Neuronal stem cell (in vitro differentiated cells): ENCODE measurements around the gene SLC37A1.

Experiments used
- DNase-seq: peaks from one replicate; pipeline ENCODE4 v3.0.0-alpha.2; 2013; ENCODE audit warnings: low spot score
- H2AFZ ChIP-seq: one replicate; pipeline ENCODE4 v1.6.1; 2013; ENCODE audit warnings: mild to moderate bottlenecking, low read length, inconsistent platforms
- H2AK5ac ChIP-seq: 2 replicates; pipeline ENCODE4 v1.6.1; 2013; ENCODE audit warnings: low read depth, mild to moderate bottlenecking, inconsistent platforms, low read length, moderate library complexity, mixed read lengths
- H2BK120ac ChIP-seq: 2 replicates; pipeline ENCODE4 v1.6.1; 2013; ENCODE audit warnings: low read depth, mild to moderate bottlenecking, inconsistent platforms, low read length, moderate library complexity, mixed read lengths
- H2BK12ac ChIP-seq: one replicate; pipeline ENCODE4 v1.6.1; 2013; ENCODE audit warnings: low read length, inconsistent platforms
- H2BK15ac ChIP-seq: 2 replicates; pipeline ENCODE4 v1.6.1; 2013; ENCODE audit warnings: mild to moderate bottlenecking, low read length, inconsistent platforms, mixed read lengths
- H2BK5ac ChIP-seq: one replicate; pipeline ENCODE4 v1.6.1; 2013; ENCODE audit warnings: inconsistent platforms, mild to moderate bottlenecking, low read length, moderate library complexity
- H3K14ac ChIP-seq: one replicate; pipeline ENCODE4 v1.6.1; 2013; ENCODE audit warnings: low read length, inconsistent platforms
- H3K18ac ChIP-seq: 2 replicates; pipeline ENCODE4 v1.6.1; 2013; ENCODE audit warnings: low read length, inconsistent platforms
- H3K23ac ChIP-seq: 2 replicates; pipeline ENCODE4 v1.6.1; 2013; ENCODE audit warnings: low read depth, mild to moderate bottlenecking, mixed read lengths, low read length, inconsistent platforms; ENCODE audit not compliant: poor library complexity
- H3K27ac ChIP-seq: replicated peaks from 3 replicates; pipeline ENCODE4 v1.5.1; 2013; ENCODE audit warnings: low read length, inconsistent platforms
- H3K27me3 ChIP-seq, 3 experiments: 2 replicates each; pipeline ENCODE4 v1.6.1; 2013; ENCODE audit warnings: low read length in 3 of 3, mild to moderate bottlenecking in 2 of 3, inconsistent platforms in 1 of 3, low read depth in 1 of 3, mixed read lengths in 1 of 3, moderate library complexity in 1 of 3; ENCODE audit not compliant: control insufficient read depth in 3 of 3, insufficient read depth in 3 of 3
- H3K36me3 ChIP-seq, 2 donors: replicated peaks in 1 of 2; 2 replicates each; pipeline ENCODE4 v1.6.1; 2013; ENCODE audit warnings: low read length in 2 of 2; ENCODE audit not compliant: control insufficient read depth in 2 of 2, insufficient read depth in 2 of 2
- H3K4ac ChIP-seq: 2 replicates; pipeline ENCODE4 v1.6.1; 2013; ENCODE audit warnings: inconsistent platforms, mild to moderate bottlenecking, low read length, moderate library complexity
- H3K4me1 ChIP-seq, 2 donors: 1 replicate in 1 of 2; 2 replicates in 1 of 2; pipeline ENCODE4 v1.6.1; 2013; ENCODE audit warnings: low read length in 2 of 2, low read depth in 1 of 2; ENCODE audit not compliant: control insufficient read depth in 2 of 2, insufficient read depth in 1 of 2
- H3K4me2 ChIP-seq: one replicate; pipeline ENCODE4 v1.6.1; 2013; ENCODE audit warnings: mild to moderate bottlenecking, low read length, inconsistent platforms; ENCODE audit not compliant: insufficient read depth, poor library complexity, severe bottlenecking
- H3K4me3 ChIP-seq, 2 donors: 2 replicates each; pipeline ENCODE4 v1.5.1; 2013; ENCODE audit warnings: low read length in 2 of 2, mild to moderate bottlenecking in 2 of 2, inconsistent platforms in 1 of 2, moderate library complexity in 1 of 2
- H3K79me1 ChIP-seq: one replicate; pipeline ENCODE4 v1.6.1; 2013; ENCODE audit warnings: low read depth, mild to moderate bottlenecking, inconsistent platforms, low read length, moderate library complexity
- H3K9ac ChIP-seq: one replicate; pipeline ENCODE4 v1.6.1; 2013; ENCODE audit warnings: mild to moderate bottlenecking, low read depth, low read length, inconsistent platforms; ENCODE audit not compliant: poor library complexity
- H3K9me3 ChIP-seq, 2 donors: replicated peaks in 1 of 2; 2 replicates each; pipeline versions ENCODE3 to v1.6.1; 2013; ENCODE audit warnings: low read length in 2 of 2, mild to moderate bottlenecking in 2 of 2, inconsistent platforms in 1 of 2, low read depth in 1 of 2, mixed read lengths in 1 of 2, moderate library complexity in 1 of 2; ENCODE audit not compliant: control insufficient read depth in 2 of 2, insufficient read depth in 1 of 2
- H4K8ac ChIP-seq: one replicate; pipeline ENCODE4 v1.6.1; 2013; ENCODE audit warnings: low read depth, mild to moderate bottlenecking, inconsistent platforms, low read length, moderate library complexity
- H4K91ac ChIP-seq: one replicate; pipeline ENCODE4 v1.6.1; 2013; ENCODE audit warnings: low read length, low read depth, mild to moderate bottlenecking, inconsistent platforms; ENCODE audit not compliant: poor library complexity
- WGBS, 2 donors: extraction: QIAGEN DNeasy Blood & Tissue Kit; methylation state at CpG; one replicate each; pipeline ENCODE4 v1.1.7; 2013; ENCODE audit warnings: missing lambda C conversion rate in 2 of 2, mixed read lengths in 1 of 2; ENCODE audit not compliant: insufficient read length in 2 of 2, insufficient replicate concordance in 1 of 2; ENCODE audit errors: extremely low coverage in 2 of 2; 5-methylcytosine and 5-hydroxymethylcytosine counted together

SLC37A1 gene

DNA sequence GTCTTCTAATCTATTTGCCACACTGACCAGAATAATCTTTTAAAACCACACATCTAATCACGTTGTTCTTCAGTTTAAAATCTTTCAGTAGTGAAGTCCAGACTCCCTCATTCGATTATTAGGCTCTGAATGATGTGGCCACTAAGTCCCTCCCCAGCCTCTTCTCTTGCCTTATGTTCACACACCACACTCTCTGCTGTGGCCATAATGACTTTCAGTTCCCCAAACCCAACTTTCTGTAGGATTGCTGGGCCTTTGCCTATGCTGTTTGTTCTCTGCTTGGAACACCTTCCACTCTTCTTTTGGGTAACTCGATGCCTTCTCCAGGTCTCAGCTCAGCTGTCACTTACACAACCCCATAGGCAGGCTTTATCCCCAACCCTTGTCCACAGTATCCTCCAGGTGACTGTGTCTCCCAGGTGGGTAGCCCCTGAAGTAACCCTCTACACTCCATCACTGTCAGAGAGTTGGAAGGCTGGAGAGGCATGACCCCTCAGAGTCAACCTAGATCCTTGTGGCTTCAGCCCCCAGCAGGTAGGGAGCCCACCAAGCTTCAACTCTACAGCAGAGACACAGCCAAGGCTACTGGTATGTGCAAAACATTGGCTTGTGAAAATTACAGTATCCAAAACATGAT, 8.4 kb upstream of the SLC37A1 start:
- H2AFZ ChIP-seq = no peak overlapping the region
- no peak overlapping the region for H4K91ac ChIP-seq
- H2BK12ac ChIP-seq = no peak overlapping the region
- H4K8ac ChIP-seq = no peak overlapping the region
- no peak overlapping the region for H3K9ac ChIP-seq
- H2BK5ac ChIP-seq = no peak overlapping the region
- H3K27me3 ChIP-seq = peaks cover 0 to 13% (median 0%) of the 10 kb centered on the region in 3 experiments
- H3K23ac ChIP-seq = no peak overlapping the region
- WGBS, 2 donors = no CpG with 5 or more reads among the region's 3 CpGs
- no peak overlapping the region for H3K18ac ChIP-seq
- no peak overlapping the region for H2BK120ac ChIP-seq
- H3K4me1 ChIP-seq = no peaks in the 10 kb centered on the region
- H3K14ac ChIP-seq = no peak overlapping the region
- peak overlapping the region in 1 of 2 donors; percentile 39 for H3K4me3 ChIP-seq
- H3K79me1 ChIP-seq = no peaks in the 10 kb centered on the region
- H3K4me2 ChIP-seq = no peak overlapping the region
- DNase-seq = no peak
- H2BK15ac ChIP-seq = no peak overlapping the region
- H2AK5ac ChIP-seq = no peak overlapping the region
- no peaks in the 10 kb centered on the region for H3K9me3 ChIP-seq
- no peaks in the 10 kb centered on the region for H3K36me3 ChIP-seq
- no peak overlapping the region for H3K27ac ChIP-seq
- no peak overlapping the region for H3K4ac ChIP-seq

GRCh38 chr21:42507418-42507817, 6.2 kb upstream of the SLC37A1 start:
- WGBS, 2 donors = no CpG with 5 or more reads among the region's 4 CpGs
- DNase-seq = no peak
- H3K23ac ChIP-seq = no peak overlapping the region
- H2BK120ac ChIP-seq = no peak overlapping the region
- no peak overlapping the region for H3K27ac ChIP-seq
- no peak overlapping the region for H3K4ac ChIP-seq
- H3K9me3 ChIP-seq = no peaks in the 10 kb centered on the region
- no peak overlapping the region for H2BK12ac ChIP-seq
- no peak overlapping the region for H2AFZ ChIP-seq
- H2BK15ac ChIP-seq = no peak overlapping the region
- no peaks in the 10 kb centered on the region for H3K79me1 ChIP-seq
- no peak overlapping the region for H4K8ac ChIP-seq
- H2BK5ac ChIP-seq = no peak overlapping the region
- H3K18ac ChIP-seq = no peak overlapping the region
- no peak overlapping the region for H3K4me2 ChIP-seq
- H3K27me3 ChIP-seq = peaks cover 0 to 30% (median 3%) of the 10 kb centered on the region in 3 experiments
- no peaks in the 10 kb centered on the region for H3K36me3 ChIP-seq
- peaks cover 0 to 2% of the 10 kb centered on the region in 2 donors for H3K4me1 ChIP-seq
- no peak overlapping the region for H3K9ac ChIP-seq
- no peak overlapping the region for H3K4me3 ChIP-seq
- H2AK5ac ChIP-seq = no peak overlapping the region
- no peak overlapping the region for H3K14ac ChIP-seq
- H4K91ac ChIP-seq = no peak overlapping the region

GRCh38 chr21:42508371-42508770, 5.3 kb upstream of the SLC37A1 start:
- H3K27me3 ChIP-seq = peaks cover 0 to 39% (median 6%) of the 10 kb centered on the region in 3 experiments
- H3K23ac ChIP-seq = no peak overlapping the region
- no peak for DNase-seq
- no peak overlapping the region for H3K18ac ChIP-seq
- H3K4ac ChIP-seq = no peak overlapping the region
- no peak overlapping the region for H2BK15ac ChIP-seq
- H3K4me2 ChIP-seq = no peak overlapping the region
- H4K91ac ChIP-seq = no peak overlapping the region
- H3K9me3 ChIP-seq = no peaks in the 10 kb centered on the region
- no peak overlapping the region for H3K4me3 ChIP-seq
- H2AK5ac ChIP-seq = no peak overlapping the region
- H3K4me1 ChIP-seq = peaks cover 0 to 8% of the 10 kb centered on the region in 2 donors
- H2AFZ ChIP-seq = no peak overlapping the region
- no CpG with 5 or more reads among the region's 2 CpGs for WGBS, 2 donors
- no peak overlapping the region for H2BK120ac ChIP-seq
- H2BK12ac ChIP-seq = no peak overlapping the region
- H4K8ac ChIP-seq = no peak overlapping the region
- H3K36me3 ChIP-seq = no peaks in the 10 kb centered on the region
- H3K79me1 ChIP-seq = no peaks in the 10 kb centered on the region
- no peak overlapping the region for H3K9ac ChIP-seq
- no peak overlapping the region for H3K27ac ChIP-seq
- H3K14ac ChIP-seq = no peak overlapping the region
- H2BK5ac ChIP-seq = no peak overlapping the region

DNA sequence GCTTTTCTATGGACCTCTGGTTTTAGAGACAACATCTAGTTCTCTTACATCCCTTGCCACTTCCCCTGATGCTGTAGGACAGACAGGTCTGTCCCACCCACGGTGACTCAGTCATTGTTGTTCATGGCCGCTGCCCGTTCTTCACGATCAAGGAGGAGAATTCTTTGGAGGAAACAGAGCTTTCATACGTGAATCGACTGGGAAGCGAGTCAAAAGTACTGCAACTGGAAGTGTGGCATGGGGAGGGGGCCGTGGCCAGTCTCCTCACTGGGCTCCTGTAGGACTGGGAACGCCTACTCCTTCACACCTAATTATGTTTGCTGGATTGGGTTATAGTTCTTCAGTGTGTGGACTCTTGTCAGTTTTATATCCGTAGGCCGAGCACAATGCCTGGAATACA, 4.4 kb upstream of the SLC37A1 start:
- Histone ChIP-seq H3K9me3 (no peaks in the 10 kb centered on the region), H2AK5ac (no peak overlapping the region), H2BK15ac (no peak overlapping the region), H3K27ac (no peak overlapping the region), H3K4ac (no peak overlapping the region), H3K9ac (no peak overlapping the region), H3K4me2 (no peak overlapping the region), H4K91ac (no peak overlapping the region), H2AFZ (no peak overlapping the region), H3K4me3 (no peak overlapping the region), H3K79me1 (no peaks in the 10 kb centered on the region), H3K23ac (no peak overlapping the region), H3K18ac (no peak overlapping the region), H2BK120ac (no peak overlapping the region), H2BK12ac (no peak overlapping the region), H4K8ac (no peak overlapping the region), H3K4me1 (peaks cover 3 to 8% of the 10 kb centered on the region in 2 donors), H3K27me3 (peaks cover 0 to 41% (median 6%) of the 10 kb centered on the region in 3 experiments), H3K36me3 (no peaks in the 10 kb centered on the region), H3K14ac (no peak overlapping the region), H2BK5ac (no peak overlapping the region)
- WGBS, 2 donors = no CpG with 5 or more reads among the region's 11 CpGs
- no peak for DNase-seq
